Measurements from ENCODE around the gene KLHL26.
"Not testable (repeated sequence)": the region's sequence is repeated elsewhere in the genome, so short reads cannot be mapped to it uniquely, and the experiment has no call there.

KLHL26 gene

DNA sequence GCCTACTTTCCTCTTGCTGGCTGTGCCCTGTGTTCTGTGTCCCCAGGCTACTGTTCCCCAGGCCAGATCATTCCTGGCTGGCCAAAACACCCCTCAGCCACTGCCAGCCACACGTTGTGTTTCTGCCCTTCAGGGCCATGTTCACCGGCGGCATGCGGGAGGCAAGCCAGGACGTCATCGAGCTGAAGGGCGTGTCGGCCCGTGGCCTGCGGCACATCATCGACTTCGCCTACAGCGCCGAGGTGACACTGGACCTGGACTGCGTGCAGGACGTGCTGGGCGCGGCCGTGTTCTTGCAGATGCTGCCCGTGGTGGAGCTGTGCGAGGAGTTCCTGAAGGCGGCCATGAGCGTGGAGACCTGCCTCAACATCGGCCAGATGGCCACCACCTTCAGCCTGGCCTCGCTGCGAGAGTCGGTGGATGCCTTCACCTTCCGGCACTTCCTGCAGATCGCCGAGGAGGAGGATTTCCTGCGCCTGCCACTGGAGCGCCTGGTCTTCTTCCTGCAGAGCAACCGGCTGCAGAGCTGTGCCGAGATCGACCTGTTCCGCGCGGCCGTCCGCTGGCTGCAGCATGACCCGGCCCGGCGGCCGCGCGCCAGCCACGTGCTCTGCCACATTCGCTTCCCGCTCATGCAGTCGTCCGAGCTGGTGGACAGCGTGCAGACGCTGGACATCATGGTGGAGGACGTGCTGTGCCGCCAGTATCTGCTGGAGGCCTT, 30.9 kb downstream of the KLHL26 start:
- DNase-seq: no peak

- DNase-seq: no peak
Measured at GRCh38 chr19:18668252-18668631, 31.4 kb downstream of the KLHL26 start.

- no peak for DNase-seq
Measured at GRCh38 chr19:18668744-18669523, 32.1 kb downstream of the KLHL26 start.

DNA sequence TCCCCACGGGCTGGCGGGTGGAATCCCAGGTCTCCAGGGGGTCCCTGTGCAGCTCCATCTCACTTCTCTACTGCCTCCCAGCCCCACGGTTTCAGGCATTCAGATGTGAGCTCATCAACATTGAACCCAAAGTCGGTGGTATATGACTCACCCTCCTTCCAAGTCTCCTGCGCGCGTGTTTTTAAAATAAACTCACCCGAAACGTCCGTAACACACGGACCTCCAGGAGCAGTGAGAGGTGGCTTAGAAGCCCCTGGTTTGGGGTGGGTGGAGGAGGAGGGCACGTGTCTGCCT, 32.6 kb downstream of the KLHL26 start:
- DNase-seq: no peak

DNA sequence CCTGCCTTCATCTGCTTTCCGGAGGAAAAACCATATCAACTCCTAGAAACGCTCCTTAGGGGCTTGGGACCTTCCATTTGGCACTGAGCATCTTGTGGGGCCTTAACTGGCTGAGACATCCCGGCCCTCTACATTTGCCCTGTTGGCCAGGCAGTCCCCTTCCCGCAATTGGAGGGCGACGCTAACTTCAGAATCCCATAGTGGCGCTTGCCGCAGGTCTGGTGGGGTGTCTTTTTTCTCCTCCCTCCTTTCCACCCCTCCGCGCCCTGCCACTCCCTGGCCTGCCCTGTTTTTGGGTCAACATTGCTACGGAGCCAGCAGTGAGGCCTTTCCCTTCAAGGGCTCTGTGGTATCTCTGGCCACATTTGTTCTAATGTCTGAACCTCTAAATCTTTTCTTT, 33.1 kb downstream of the KLHL26 start:
- no peak for DNase-seq

DNA sequence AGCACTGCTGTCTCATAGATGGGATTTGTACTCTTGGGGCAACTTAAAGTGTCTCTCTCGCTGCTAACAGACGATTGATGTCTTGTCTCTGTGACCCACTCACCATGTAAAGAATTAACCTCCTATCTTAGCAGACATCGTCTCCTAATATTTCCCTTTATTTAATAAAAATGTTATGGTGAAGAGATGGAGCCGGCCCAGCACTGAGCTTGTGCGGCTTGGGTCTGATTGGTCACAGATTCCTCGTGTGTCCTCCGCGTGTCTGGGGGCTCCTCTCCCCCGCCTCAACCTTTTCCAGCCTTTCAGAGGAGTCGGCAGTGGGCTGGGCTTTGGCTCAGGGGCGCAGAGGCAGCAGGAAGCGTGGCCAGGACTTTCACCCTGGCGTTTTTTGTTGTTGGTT, 33.5 kb downstream of the KLHL26 start:
- DNase-seq: no peak

GRCh38 chr19:18671303-18672043, 34.6 kb downstream of the KLHL26 start:
- DNase-seq: no peak

DNA sequence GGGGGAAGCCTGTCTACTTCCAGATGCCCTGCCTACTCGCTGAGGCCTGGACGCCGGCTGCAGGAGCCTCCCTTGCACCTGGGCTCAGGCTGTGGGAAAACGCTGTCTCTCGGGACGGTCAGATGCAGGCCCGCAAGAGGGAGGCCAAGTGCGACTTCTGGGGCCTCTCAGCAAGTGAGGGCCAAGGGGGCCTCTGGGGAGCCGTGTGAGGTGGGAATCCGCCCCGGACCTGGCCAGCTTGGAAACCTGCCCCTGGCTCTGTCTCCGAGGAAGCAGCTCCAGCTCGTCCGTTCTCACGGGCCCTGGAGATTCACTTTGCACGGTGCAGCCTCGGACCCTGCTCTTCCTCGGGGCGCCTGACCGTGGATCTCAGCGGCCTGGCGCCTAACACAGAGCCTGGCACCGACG, 35.2 kb downstream of the KLHL26 start:
- DNase-seq: no peak

DNA sequence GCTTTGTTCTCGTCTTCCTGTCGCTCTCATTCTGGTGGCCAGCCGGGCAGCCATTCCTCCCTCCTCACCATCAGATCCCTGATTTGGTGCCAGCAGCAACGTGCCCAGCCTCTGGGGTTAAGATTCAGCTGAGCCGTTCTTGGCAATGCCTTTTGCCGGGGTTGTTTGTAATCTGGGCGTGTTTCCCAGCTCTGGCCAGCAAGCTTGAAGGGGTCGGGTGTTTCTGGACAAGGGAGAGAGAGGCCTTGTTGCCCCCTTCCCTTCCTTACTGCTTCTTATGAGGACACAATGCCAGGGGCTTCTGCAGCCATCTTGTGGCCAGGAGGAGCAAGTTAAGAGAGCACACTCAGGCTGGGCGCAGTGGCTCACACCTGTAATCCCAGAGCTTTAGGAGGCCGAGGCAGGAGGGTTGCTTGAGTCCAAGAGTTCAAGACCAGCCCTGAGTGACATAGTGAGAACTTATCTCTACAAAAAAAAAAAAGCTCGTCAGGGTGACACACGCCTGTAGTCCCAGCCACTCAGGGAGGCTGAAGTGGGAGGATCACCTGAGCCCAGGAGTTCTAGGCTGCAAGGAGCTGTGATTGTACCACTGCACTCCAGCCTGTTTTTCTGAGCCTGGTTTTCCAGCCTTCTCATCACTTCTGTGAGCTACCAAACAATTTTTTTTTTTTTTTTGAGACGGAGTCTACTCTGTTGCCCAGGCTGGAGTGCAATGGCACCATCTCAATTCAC, 35.9 kb downstream of the KLHL26 start:
- no peak for DNase-seq

DNA sequence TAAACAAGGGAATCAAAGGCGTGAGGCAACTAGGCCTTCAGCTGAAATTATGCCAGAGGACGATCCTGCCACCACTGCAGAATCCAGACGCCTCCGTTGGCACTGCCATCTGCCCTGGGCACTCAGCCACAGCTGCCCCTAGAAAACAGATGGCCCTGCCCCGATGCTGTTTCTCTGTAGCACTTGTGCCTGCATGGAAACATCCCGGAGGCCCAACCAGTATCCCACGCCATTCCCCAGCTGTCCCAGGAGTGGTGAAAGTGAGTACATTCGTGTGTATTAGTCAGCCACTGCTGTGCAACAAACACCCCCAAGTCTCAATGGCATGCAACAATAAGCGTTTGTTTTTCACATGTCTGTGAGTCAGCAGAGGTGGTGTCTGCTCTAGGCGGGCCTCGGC, 37.8 kb downstream of the KLHL26 start:
- DNase-seq: no peak

GRCh38 chr19:18675779-18676178, 39.0 kb downstream of the KLHL26 start:
- no peak for DNase-seq

DNA sequence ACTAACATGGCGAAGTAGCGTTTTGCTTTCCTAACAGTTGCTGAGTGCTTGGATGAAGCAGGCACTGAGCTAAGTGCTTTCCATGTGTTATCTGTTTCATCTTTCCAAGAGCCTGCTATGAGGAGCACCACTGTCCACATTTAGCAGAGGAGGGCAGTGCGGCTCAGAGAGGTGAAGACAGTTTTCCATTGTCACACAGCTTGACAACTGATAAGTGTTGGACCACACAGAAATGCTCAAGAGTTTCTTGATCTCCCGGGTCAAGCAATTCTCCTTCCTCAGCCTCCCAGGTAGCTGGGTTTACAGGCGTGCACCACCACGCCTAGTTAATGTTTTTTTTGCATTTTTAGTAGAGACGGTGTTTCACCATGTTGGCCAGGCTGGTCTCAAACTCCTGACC, 39.9 kb downstream of the KLHL26 start:
- DNase-seq: no peak

DNA sequence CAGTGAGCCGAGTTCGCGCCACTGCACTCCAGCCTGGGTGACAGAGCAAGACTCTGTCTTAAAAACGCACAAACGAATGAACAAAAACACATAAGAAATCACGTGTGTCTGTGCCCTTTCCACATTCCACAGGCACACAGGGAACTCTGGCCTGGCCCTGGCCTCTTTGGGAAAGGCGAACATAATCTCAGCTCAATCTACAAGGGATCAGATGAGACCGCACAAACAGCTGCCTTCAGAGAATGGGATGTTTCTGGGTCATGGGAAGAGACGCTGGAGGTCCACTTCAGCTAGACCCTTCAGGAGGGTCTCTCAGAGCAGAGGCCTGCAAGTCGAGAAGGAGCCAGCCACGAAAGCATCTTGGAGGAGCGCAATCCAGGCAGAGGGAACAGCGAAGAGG, 40.3 kb downstream of the KLHL26 start:
- DNase-seq: no peak

GRCh38 chr19:18680148-18680547, 43.3 kb downstream of the KLHL26 start:
- not testable (repeated sequence) for DNase-seq

GRCh38 chr19:18682807-18683108, 45.9 kb downstream of the KLHL26 start:
- no peak for DNase-seq

- peak; percentile 81 for DNase-seq
Measured at GRCh38 chr19:18683109-18683957, 46.5 kb downstream of the KLHL26 start, which contains the start of gene CRTC1. Gene CRTC1 (plus strand): TSS chr19:18683680. CDS start chr19:18683703, 23 bp downstream.

DNA sequence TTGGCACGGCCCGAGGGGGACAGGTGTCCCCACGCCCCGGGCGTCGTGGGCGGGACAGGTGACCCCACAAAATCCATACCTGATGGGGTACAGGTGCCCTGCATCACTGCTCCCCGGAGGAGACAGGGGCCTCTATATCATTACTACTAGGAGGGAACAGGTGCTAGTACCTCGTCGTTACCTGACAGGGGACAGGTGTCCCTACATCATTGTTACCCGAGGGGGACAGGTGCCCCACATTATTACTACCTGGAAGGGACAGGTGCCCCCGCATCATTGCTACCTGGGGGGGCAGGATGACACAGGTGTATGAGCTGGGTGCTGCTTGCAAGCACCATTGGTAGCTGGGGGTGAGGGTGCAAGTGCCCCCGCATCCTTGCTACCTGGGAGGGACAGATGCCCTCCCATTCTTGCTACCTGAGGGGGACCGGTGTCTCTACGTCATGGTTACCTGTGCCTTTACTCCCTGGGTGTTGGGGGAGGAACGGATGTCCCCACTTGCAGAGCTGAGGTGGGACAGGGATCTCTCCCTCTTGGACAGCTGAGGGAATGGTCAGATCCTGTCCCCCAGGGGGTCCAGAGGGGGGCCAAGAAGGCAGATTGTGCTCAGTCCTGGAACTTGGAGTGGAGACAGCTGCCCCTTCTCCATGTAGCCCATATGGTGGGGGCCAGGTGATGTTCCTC, 47.3 kb downstream of the KLHL26 start:
- DNase-seq: no peak

- no peak for DNase-seq
Measured at GRCh38 chr19:18684642-18684993, 47.8 kb downstream of the KLHL26 start.

- DNase-seq: no peak
Measured at GRCh38 chr19:18685597-18686190, 48.9 kb downstream of the KLHL26 start.

DNA sequence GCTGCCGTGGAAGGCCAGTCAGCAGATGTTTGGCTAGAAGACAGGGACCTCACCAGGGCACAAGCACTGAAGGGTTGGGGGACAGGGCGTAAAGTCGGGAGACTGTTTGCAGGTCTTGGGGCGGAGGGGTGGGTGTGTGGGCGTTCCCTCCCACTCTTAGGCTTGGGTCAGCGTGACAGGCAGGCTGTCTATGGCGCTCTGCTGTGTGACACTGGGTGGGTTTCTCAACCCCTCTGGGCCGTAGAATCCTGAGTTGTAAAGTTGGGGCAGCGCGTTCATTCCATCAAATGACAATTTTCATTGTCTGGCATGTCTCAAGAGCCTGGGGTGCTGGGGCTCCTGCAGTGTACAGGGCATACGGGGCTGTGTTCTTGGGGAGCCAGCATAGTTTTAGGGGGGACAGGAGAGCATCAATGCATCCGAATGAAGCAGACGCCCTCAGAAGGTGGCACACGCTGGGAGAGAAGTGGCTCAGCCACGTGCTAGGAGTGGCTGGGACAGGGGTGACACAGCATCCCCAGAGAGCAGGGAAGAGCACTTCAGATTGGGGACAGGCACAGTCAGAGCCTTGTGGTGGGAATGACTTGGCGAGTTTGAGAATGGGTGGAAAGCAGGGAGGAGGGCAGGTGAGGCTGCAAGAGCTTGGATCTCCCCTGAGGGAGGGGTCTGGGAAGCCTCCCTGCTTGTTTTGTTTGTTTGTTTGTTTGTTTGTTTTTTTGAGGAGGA, 51.1 kb downstream of the KLHL26 start:
- no peak for DNase-seq

GRCh38 chr19:18696023-18696422, 59.2 kb downstream of the KLHL26 start:
- DNase-seq: no peak

Measured in NCI-H2107 (cell line).